GM12872 (cell line): ENCODE data around the gene FOXL3.
A peak's percentile ranks its signal among the peaks of the same experiment; 100 is the strongest.

Experiments used
- TF ChIP-seq, protein P1 (sequence below): IDR thresholded peaks from 3 replicates; pipeline ENCODE4 v1.5.1; 2011; ENCODE audit warnings: low read depth, mild to moderate bottlenecking, low read length, moderate library complexity; ENCODE audit not compliant: insufficient read depth

Gene FOXL3

GRCh38 chr7:327991-328702 lies 38.2 kb downstream of the FOXL3 start:
- TF ChIP-seq, protein P1, sequence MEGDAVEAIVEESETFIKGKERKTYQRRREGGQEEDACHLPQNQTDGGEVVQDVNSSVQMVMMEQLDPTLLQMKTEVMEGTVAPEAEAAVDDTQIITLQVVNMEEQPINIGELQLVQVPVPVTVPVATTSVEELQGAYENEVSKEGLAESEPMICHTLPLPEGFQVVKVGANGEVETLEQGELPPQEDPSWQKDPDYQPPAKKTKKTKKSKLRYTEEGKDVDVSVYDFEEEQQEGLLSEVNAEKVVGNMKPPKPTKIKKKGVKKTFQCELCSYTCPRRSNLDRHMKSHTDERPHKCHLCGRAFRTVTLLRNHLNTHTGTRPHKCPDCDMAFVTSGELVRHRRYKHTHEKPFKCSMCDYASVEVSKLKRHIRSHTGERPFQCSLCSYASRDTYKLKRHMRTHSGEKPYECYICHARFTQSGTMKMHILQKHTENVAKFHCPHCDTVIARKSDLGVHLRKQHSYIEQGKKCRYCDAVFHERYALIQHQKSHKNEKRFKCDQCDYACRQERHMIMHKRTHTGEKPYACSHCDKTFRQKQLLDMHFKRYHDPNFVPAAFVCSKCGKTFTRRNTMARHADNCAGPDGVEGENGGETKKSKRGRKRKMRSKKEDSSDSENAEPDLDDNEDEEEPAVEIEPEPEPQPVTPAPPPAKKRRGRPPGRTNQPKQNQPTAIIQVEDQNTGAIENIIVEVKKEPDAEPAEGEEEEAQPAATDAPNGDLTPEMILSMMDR = no peak

DNA sequence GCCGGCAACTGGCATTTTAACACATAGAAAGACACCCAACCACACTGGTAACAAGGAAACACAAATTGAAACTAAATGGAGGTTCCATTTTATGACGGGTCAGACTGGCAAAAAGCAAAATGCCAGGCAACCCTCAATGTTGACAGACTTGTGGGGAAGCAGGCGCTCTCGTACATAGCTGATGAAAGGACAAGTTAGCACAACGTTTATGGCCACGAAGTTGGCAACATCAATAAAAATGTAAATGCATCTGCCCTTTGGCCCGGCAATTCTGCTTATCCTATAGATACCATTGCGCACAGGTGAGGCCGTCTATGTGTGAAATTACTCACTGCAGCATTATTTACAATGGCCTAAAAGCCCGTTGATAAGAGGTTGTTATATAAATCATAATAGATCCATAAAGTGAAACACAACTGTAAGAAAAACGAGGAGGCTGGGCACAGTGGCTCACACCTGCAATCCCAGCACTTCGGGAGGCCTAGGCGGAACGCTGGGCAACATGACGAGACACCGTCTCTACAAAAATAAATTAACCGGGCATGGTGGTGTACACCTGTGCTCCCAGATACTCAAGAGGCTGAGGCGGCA lies 39.8 kb downstream of the FOXL3 start:
- TF ChIP-seq, protein P1 = no peak

DNA sequence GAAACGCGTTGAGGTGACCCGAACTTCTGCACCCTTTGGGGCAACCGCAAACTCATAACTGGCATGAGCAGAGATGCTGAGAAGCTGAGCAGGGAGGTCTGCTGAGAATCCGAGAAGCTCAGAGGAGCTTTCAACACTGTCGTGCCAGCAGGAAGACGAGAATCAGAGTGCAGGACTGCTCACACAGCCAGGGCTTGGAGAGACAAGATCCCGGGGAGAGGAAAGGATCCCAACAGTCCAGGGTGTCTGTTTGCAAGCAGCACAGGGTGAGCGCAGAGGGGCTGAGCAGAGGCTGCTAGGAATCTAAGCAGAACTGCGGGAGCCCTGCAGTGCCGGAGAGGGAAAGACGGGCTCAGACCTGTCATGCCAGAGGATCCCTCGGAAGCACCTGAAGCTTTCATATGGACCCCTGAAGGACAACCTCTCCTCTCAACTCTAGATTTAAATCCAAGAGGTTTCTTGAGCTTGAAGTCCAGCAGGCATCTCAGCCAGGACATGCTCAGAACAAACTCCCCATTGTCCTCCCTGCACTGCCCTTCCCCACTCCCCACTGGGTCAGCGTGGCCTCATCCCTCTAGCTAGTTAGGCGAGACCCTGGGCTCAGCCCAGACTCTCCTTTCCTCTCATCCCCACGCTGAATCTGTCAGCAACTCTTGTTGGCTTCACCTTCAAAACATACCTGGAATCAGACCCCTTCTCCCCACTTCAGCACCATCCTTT lies 40.7 kb downstream of the FOXL3 start:
- TF ChIP-seq, protein P1 = no peak

DNA sequence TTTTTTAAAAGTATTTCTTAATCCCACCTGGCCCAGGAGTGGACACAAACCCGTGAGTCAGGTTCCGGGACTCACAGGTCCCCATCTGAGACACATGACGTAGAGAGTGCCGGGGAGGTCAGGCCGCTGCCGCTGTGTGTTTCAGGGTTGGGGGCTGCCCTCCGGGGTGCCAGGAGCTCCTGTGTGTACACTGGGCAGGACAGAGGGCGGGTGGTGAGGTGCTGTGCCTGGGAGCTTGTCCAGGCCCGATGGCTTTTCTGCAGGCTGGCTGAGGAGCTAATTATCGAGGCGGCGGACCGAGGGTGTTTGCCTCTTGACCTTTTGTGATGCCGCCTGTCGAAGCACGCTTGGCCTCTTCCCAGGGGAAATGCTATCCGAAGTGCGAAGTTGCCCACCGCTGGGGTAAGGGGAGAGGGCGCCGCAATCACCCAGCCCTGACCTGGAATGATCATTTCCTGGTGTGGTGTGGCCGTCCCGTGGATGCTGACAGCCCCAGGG lies 42.1 kb downstream of the FOXL3 start:
- TF ChIP-seq, protein P1 = no peak

DNA sequence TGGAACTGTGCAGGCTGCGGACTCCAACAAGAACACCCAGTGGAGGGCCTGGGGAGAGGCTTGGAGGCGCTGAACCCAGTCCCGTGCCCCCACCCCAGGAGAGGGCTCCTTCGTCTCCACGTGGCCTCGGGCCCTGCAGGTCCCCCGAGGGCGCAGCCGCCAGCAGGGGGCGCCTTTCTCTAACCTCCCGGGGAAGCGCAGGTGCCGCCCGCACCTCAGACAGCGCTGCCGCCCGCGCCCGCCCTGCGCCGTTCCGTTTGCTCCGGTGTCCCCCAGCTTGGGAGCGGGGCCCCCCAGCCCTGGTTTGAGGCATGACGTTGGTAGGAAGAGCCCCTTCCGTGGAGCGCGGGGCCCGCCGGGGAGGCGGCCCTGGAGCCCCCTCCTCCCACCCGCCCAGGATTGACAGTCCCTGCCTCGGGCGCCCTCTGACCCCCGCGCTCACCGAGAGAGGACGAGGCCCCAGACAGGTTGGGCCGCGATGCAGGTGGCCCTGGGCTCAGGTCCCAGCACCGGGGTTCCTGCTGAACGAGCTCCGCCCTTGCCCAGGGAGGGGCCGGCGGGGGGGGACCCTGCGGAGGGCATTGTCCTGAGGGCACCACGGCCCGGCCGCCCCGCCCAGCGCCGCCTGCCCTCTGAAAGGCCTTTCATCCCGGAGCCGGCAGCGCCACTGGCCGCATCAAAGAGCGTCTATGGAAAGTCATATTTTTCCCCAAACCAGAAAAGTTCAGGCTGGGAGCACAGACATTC lies 42.8 kb downstream of the FOXL3 start:
- TF ChIP-seq, protein P1 = peak; percentile 27; the same call in 1 of the 3 replicates

DNA sequence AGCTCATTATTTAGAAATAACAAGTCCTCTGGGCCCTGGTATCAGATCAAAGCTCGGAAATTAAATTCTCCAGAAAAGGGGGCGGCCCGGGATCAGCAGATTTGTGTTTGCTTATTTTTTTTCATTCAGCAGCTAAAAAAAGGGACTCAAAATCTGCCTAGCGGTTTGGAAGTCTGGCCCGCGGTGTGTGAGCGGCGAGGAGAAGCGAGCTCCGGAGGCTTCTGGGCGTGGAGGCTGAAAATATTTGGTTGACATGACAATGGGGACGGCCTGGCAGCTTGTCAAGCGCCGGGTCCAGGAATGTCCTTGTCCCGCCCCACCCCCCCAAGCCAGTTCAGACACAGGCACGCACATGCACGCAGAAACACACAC lies 43.4 kb downstream of the FOXL3 start:
- TF ChIP-seq, protein P1 = no peak
